ENCODE results near the gene CAMTA1.

The CAMTA1 gene

GRCh38 chr1:7097938-7098592, 312.8 kb downstream of the CAMTA1 start:
- DNase-seq = no peak

- no peak for DNase-seq
These were observed 313.4 kb downstream of the CAMTA1 start for GRCh38 chr1:7098641-7099040.

GRCh38 chr1:7100479-7100878, 315.2 kb downstream of the CAMTA1 start:
- no peak for DNase-seq

- no peak for DNase-seq
These were observed 315.9 kb downstream of the CAMTA1 start for GRCh38 chr1:7101187-7101586.

GRCh38 chr1:7103361-7103782, 318.1 kb downstream of the CAMTA1 start:
- DNase-seq = no peak

- DNase-seq = no peak
These were observed 318.6 kb downstream of the CAMTA1 start for GRCh38 chr1:7103874-7104273.

GRCh38 chr1:7104339-7104738, 319.1 kb downstream of the CAMTA1 start:
- no peak for DNase-seq

- DNase-seq = no peak
These were observed 320.0 kb downstream of the CAMTA1 start for GRCh38 chr1:7105269-7105668.

GRCh38 chr1:7106442-7107108, 321.3 kb downstream of the CAMTA1 start:
- DNase-seq = no peak

- DNase-seq = no peak
These were observed 322.0 kb downstream of the CAMTA1 start for GRCh38 chr1:7107109-7107830.

- DNase-seq = no peak
These were observed 323.0 kb downstream of the CAMTA1 start for GRCh38 chr1:7108251-7108650.

GRCh38 chr1:7109901-7110300, 324.6 kb downstream of the CAMTA1 start:
- no peak for DNase-seq

GRCh38 chr1:7110321-7110720, 325.1 kb downstream of the CAMTA1 start:
- DNase-seq = no peak

GRCh38 chr1:7111853-7112252, 326.6 kb downstream of the CAMTA1 start:
- no peak for DNase-seq

GRCh38 chr1:7113136-7113535, 327.9 kb downstream of the CAMTA1 start:
- no peak for DNase-seq

- no peak for DNase-seq
These were observed 328.6 kb downstream of the CAMTA1 start for GRCh38 chr1:7113822-7114221.

- DNase-seq = no peak
These were observed 330.7 kb downstream of the CAMTA1 start for GRCh38 chr1:7116001-7116400.

GRCh38 chr1:7117399-7118281, 332.4 kb downstream of the CAMTA1 start:
- DNase-seq = no peak

- no peak for DNase-seq
These were observed 333.9 kb downstream of the CAMTA1 start for GRCh38 chr1:7119156-7119555.

GRCh38 chr1:7120863-7121621, 335.8 kb downstream of the CAMTA1 start:
- no peak for DNase-seq

- DNase-seq = no peak
These were observed 336.4 kb downstream of the CAMTA1 start for GRCh38 chr1:7121622-7121988.

GRCh38 chr1:7127322-7128075, 342.2 kb downstream of the CAMTA1 start:
- no peak for DNase-seq

Measured in NCI-H187 treated with DMSO at 0.1 percent for 48 hours (cell line).